K562 (cell line): ENCODE results near the gene GRIK2. TPM values are rescaled to one million over a fixed set of nuclear protein-coding genes. Genes with fewer than 3 reads are reported as not detected.

ENCODE experiments used
- ATAC-seq: fragments of 200-7000 bp; cut with Tn5 transposase; 3 replicates; pipeline ENCODE4 v1.9.1; 2020; ENCODE audit warnings: moderate library complexity
- BruUV-seq: library from RNA; stranded (reverse); fragments of 400-500 nt; replicated peaks from 2 replicates; lab custom pipeline; 2021; lab: Mats Ljungman, UMichigan
- CTCF ChIA-PET: fragments of 300-600 bp; formaldehyde crosslinking; extraction: SDS; loops from one replicate; lab custom pipeline; 2021; ENCODE audit warnings: low intra/inter-chr PET ratio; lab: Yijun Ruan, JAX
- POLR2A ChIA-PET: fragments of 300-600, 350-650 bp; sonication (Branson Sonifier 250); formaldehyde crosslinking; extraction: SDS; loops from one replicate; lab custom pipeline; 2021; ENCODE audit warnings: antibody characterized with exemption, inconsistent platforms; lab: Yijun Ruan, JAX
- DNase-seq, 4 experiments: peaks; one replicate each; pipeline versions ENCODE4 v3.0.0 to v3.0.0-alpha.2; 2011 to 2018; ENCODE audit warnings: low spot score in 3 of 4, mixed read lengths in 3 of 4; ENCODE audit errors: extremely low read depth in 1 of 4
- FAIRE-seq: peaks from 2 replicates; lab custom pipeline; 2011; peaks lifted over from hg19 to GRCh38; lab: Jason Lieb, UNC
- H2AFZ ChIP-seq: 2 replicates; pipeline ENCODE4 v1.6.0; 2011; ENCODE audit warnings: low read depth, low read length, control low read depth, inconsistent platforms
- H3K27ac ChIP-seq: fragments of 200-600 bp; 3 replicates; pipeline ENCODE4 v1.8.0; 2011; ENCODE audit warnings: low read depth, mild to moderate bottlenecking, control low read depth, inconsistent platforms, low read length, moderate library complexity, mixed read lengths; ENCODE audit errors: extremely low read depth
- H3K27me3 ChIP-seq, 2 experiments: fragments of 300-600 bp in 1 of 2; 2 replicates in 1 of 2; 3 replicates in 1 of 2; pipeline versions ENCODE4 v1.6.0 to v1.8.0; 2011; ENCODE audit warnings: inconsistent platforms in 2 of 2, low read length in 2 of 2, mild to moderate bottlenecking in 1 of 2, mixed read lengths in 1 of 2, moderate library complexity in 1 of 2; ENCODE audit not compliant: control insufficient read depth in 2 of 2, insufficient read depth in 2 of 2
- H3K36me3 ChIP-seq: fragments of 300-600 bp; 3 replicates; pipeline ENCODE4 v1.8.0; 2011; ENCODE audit warnings: mild to moderate bottlenecking, low read length, inconsistent platforms; ENCODE audit not compliant: control insufficient read depth, insufficient read depth
- H3K4me1 ChIP-seq, 2 experiments: fragments of 200-600 bp in 1 of 2; replicated peaks in 1 of 2; 2 replicates in 1 of 2; 3 replicates in 1 of 2; pipeline versions ENCODE4 v1.5.1 to v1.8.0; 2011; ENCODE audit warnings: inconsistent platforms in 2 of 2, low read length in 2 of 2, mild to moderate bottlenecking in 1 of 2, mixed read lengths in 1 of 2, moderate library complexity in 1 of 2; ENCODE audit not compliant: control insufficient read depth in 2 of 2, insufficient read depth in 2 of 2
- H3K4me2 ChIP-seq: 2 replicates; pipeline ENCODE4 v1.6.1; 2011; ENCODE audit warnings: low read length, control low read depth, inconsistent platforms, mixed read lengths; ENCODE audit not compliant: insufficient read depth
- H3K4me3 ChIP-seq: fragments of 200-600 bp; sonication (generic), shearing (Covaris generic); 2 replicates; pipeline ENCODE4 v1.5.1; 2016; ENCODE audit warnings: control low read depth, inconsistent platforms
- H3K79me2 ChIP-seq: fragments of 200-600 bp; 3 replicates; pipeline ENCODE4 v1.8.0; 2011; ENCODE audit warnings: low read length, inconsistent platforms; ENCODE audit not compliant: control insufficient read depth, insufficient read depth
- H3K9ac ChIP-seq, 2 experiments: 2 replicates each; pipeline versions ENCODE4 v1.6.0 to v1.6.1; 2011; ENCODE audit warnings: low read depth in 2 of 2, low read length in 2 of 2, control low read depth in 1 of 2, inconsistent platforms in 1 of 2, mild to moderate bottlenecking in 1 of 2, mixed read lengths in 1 of 2; ENCODE audit not compliant: insufficient read depth in 1 of 2
- H3K9me1 ChIP-seq: one replicate; pipeline ENCODE4 v1.6.0; 2011; ENCODE audit warnings: inconsistent platforms, mild to moderate bottlenecking, low read length, moderate library complexity; ENCODE audit not compliant: control insufficient read depth, insufficient read depth
- H3K9me3 ChIP-seq: replicated peaks from 2 replicates; pipeline ENCODE4 v1.5.1; 2011; ENCODE audit warnings: low read depth, low read length, inconsistent platforms; ENCODE audit not compliant: control insufficient read depth, insufficient read depth
- H4K20me1 ChIP-seq: replicated peaks from 2 replicates; pipeline ENCODE4 v1.6.1; 2011; ENCODE audit warnings: low read length, inconsistent platforms, mixed read lengths; ENCODE audit not compliant: control insufficient read depth, insufficient read depth
- CBFA2T3 ChIP-seq: fragments of 450-650 bp; IDR thresholded peaks from 2 replicates; pipeline ENCODE4 v1.6.1; 2017
- FIP1L1 ChIP-seq: fragments of 200-400 bp; formaldehyde crosslinking; IDR thresholded peaks from 2 replicates; pipeline ENCODE4 v1.6.1; 2018; ENCODE audit warnings: mild to moderate bottlenecking, low read depth, low read length; ENCODE audit not compliant: poor library complexity, severe bottlenecking
- RBM17 ChIP-seq: fragments of 200-400 bp; formaldehyde crosslinking; IDR thresholded peaks from 2 replicates; pipeline ENCODE4 v1.6.1; 2017; ENCODE audit warnings: low read depth, mild to moderate bottlenecking, low read length, borderline replicate concordance
- ZFP1 ChIP-seq: fragments of 450-650 bp; formaldehyde crosslinking; IDR thresholded peaks from 2 replicates; pipeline ENCODE4 v1.4.0; 2020; ENCODE audit warnings: mild to moderate bottlenecking, mixed read lengths
- ZNF778 ChIP-seq: fragments of 450-650 bp; formaldehyde crosslinking; IDR thresholded peaks from 2 replicates; pipeline ENCODE4 v1.4.0; 2020; ENCODE audit warnings: mild to moderate bottlenecking, moderate library complexity
- WGBS: fragments of 100-300 bp; shearing (Covaris generic); methylation state at CpG from one replicate; pipeline ENCODE4 v1.1.6; 2016; ENCODE audit warnings: low coverage, mixed read lengths; ENCODE audit not compliant: insufficient coverage; ENCODE audit errors: missing lambda C conversion rate; 5-methylcytosine and 5-hydroxymethylcytosine counted together
- in situ Hi-C: fragments of 300-500 bp; cut with MboI; formaldehyde crosslinking; loops from 4 replicates; pipeline ENCODE4 v1.15.0; 2018; ENCODE audit warnings: inconsistent platforms, mixed read lengths
- intact Hi-C: fragments of 100-400 bp; cut with micrococcal nuclease; formaldehyde crosslinking; loops from 2 replicates; pipeline ENCODE4 v1.14.2; 2022
- polyA plus RNA-seq, 8 experiments: library from polyadenylated mRNA; depleted of rRNA in 4 of 8; stranded (reverse) in 5 of 8; unstranded in 3 of 8; fragments of >200 nt; fragmentation: Nextera tagmentation in 2 of 8; fragmentation: Illumina TruSeq in 1 of 8; extraction: Ambion mirVana in 2 of 8; extraction: Trizol in 1 of 8; gene quantifications; 2 replicates each; pipeline versions ENCODE4 v1.2.1 to v1.2.3, GENCODE V29; 2011 to 2014; ENCODE audit warnings: inconsistent platforms in 1 of 8, missing spikeins in 1 of 8
- total RNA-seq, 7 experiments: library from RNA; depleted of rRNA in 6 of 7; stranded (reverse); fragments of >200 nt in 6 of 7; fragmentation: Illumina TruSeq in 2 of 7; extraction: Trizol in 2 of 7; gene quantifications; 2 replicates each; pipeline versions ENCODE4 v1.2.1 to v1.2.3, GENCODE V29; 2011 to 2021; ENCODE audit warnings: low replicate concordance in 1 of 7
- TF ChIP-seq, protein P1 (sequence below): sonication (generic); formaldehyde crosslinking; IDR thresholded peaks from 2 replicates; pipeline ENCODE4 v1.8.1; 2023; ENCODE audit warnings: mild to moderate bottlenecking, missing genetic modification reagents

The GRIK2 gene
- total and polyA plus RNA-seq, 9 of the 15 experiments (the other 6 are each of a cell fraction or from before 2014, with no cell fraction given): not detected

DNA sequence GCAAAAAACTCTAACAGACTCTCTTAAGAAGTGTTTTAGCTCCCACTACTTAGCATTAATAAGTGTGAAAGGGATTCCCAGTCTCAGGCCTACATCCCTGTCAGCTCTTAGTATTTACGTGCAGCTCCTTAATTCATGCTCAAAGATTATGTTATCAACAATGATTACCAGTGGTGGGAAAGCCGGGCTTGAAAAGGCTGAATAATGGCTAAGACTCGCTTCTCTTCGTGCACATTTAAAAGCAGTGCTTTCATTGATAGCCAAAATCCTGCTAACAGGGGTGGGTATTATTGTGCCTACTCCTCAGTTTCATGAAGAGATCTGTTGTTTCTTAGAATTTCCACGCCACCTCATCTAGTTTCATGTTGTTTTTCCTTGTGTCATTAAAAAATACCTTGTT lies 518.8 kb downstream of the GRIK2 start:
- H3K79me2 ChIP-seq: no peaks in the 10 kb centered on the region
- H3K9me1 ChIP-seq: no peaks in the 10 kb centered on the region
- H3K9me3 ChIP-seq: no peaks in the 10 kb centered on the region
- no peaks in the 10 kb centered on the region for H3K36me3 ChIP-seq
- no peak overlapping the region for H3K4me2 ChIP-seq
- no peaks in the 10 kb centered on the region for H4K20me1 ChIP-seq
- no peak for ATAC-seq
- no peak for DNase-seq
- no peak for TF ChIP-seq ZFP1 (CRISPR knock-in tag)
- no peak for FAIRE-seq
- in situ Hi-C loops (no loop called here), intact Hi-C loops (no loop called here)
- POLR2A ChIA-PET: no interaction called here
- under 1% methylated on average over 5 of the region's 5 CpGs for WGBS
- BruUV-seq: no TSS peak
- no peak overlapping the region for H3K4me3 ChIP-seq
- no peaks in the 10 kb centered on the region for H3K27me3 ChIP-seq
- H3K4me1 ChIP-seq: no peaks in the 10 kb centered on the region
- H3K27ac ChIP-seq: no peak overlapping the region
- H2AFZ ChIP-seq: no peak overlapping the region
- CTCF ChIA-PET: no interaction called here
- no peak overlapping the region for H3K9ac ChIP-seq

DNA sequence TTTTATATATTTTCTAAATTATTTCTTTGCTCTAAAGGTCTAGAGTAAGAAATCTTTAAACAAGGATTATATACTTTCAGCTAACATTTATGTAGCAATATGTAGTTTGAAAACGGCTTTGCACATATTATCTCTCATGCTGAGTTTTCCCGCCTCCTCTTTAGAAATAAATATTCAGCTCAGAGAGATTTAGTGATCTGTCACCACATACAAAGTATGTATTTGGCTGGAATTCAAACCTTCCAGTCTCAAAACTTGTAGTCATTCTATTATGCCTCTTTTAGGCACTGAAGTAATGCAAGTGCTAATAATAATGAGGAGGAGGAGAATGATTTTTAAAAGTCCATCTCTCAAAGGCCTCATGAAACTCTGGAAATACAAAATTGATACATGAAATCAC lies 525.0 kb downstream of the GRIK2 start:
- Histone ChIP-seq H3K4me3 (no peak overlapping the region), H2AFZ (no peak overlapping the region), H3K9ac (no peak overlapping the region), H3K9me1 (no peaks in the 10 kb centered on the region), H3K36me3 (no peaks in the 10 kb centered on the region), H3K27ac (no peak overlapping the region), H3K79me2 (no peaks in the 10 kb centered on the region), H3K4me2 (no peak overlapping the region), H3K4me1 (no peaks in the 10 kb centered on the region), H4K20me1 (no peaks in the 10 kb centered on the region), H3K9me3 (no peaks in the 10 kb centered on the region; the same call in 1 of the 2 replicates), H3K27me3 (no peaks in the 10 kb centered on the region)
- ChIA-PET CTCF (no interaction called here), POLR2A (no interaction called here)
- BruUV-seq: no TSS peak
- DNase-seq (no peak), FAIRE-seq (no peak), ATAC-seq (no peak)
- intact Hi-C loops: no loop called here
- in situ Hi-C loops: no loop called here
- TF ChIP-seq, protein P1, sequence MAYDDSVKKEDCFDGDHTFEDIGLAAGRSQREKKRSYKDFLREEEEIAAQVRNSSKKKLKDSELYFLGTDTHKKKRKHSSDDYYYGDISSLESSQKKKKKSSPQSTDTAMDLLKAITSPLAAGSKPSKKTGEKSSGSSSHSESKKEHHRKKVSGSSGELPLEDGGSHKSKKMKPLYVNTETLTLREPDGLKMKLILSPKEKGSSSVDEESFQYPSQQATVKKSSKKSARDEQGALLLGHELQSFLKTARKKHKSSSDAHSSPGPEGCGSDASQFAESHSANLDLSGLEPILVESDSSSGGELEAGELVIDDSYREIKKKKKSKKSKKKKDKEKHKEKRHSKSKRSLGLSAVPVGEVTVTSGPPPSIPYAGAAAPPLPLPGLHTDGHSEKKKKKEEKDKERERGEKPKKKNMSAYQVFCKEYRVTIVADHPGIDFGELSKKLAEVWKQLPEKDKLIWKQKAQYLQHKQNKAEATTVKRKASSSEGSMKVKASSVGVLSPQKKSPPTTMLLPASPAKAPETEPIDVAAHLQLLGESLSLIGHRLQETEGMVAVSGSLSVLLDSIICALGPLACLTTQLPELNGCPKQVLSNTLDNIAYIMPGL (CRISPR knock-in tag): no peak
- TF ChIP-seq CBFA2T3: no peak
- no peak for TF ChIP-seq FIP1L1
- no peak for TF ChIP-seq ZNF778 (CRISPR knock-in tag)
- no peak for TF ChIP-seq RBM17
- WGBS: 0% methylated on average over 2 of the region's 2 CpGs
